ENCODE measurements around the gene CBFA2T2.

GRCh38 chr20:33532753-33533459 lies 43.0 kb downstream of the CBFA2T2 start:
- TF ChIP-seq, protein P1, sequence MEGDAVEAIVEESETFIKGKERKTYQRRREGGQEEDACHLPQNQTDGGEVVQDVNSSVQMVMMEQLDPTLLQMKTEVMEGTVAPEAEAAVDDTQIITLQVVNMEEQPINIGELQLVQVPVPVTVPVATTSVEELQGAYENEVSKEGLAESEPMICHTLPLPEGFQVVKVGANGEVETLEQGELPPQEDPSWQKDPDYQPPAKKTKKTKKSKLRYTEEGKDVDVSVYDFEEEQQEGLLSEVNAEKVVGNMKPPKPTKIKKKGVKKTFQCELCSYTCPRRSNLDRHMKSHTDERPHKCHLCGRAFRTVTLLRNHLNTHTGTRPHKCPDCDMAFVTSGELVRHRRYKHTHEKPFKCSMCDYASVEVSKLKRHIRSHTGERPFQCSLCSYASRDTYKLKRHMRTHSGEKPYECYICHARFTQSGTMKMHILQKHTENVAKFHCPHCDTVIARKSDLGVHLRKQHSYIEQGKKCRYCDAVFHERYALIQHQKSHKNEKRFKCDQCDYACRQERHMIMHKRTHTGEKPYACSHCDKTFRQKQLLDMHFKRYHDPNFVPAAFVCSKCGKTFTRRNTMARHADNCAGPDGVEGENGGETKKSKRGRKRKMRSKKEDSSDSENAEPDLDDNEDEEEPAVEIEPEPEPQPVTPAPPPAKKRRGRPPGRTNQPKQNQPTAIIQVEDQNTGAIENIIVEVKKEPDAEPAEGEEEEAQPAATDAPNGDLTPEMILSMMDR (IDR thresholded peaks at IDR 0.05): no peak
- TF ChIP-seq EP300 (IDR thresholded peaks at IDR 0.05): no peak
- no peak for TF ChIP-seq POLR2A (IDR thresholded peaks at IDR 0.05)

Data from stomach (tissue), 4 donors.